ENCODE data around the gene SORCS2.

Gene SORCS2

DNA sequence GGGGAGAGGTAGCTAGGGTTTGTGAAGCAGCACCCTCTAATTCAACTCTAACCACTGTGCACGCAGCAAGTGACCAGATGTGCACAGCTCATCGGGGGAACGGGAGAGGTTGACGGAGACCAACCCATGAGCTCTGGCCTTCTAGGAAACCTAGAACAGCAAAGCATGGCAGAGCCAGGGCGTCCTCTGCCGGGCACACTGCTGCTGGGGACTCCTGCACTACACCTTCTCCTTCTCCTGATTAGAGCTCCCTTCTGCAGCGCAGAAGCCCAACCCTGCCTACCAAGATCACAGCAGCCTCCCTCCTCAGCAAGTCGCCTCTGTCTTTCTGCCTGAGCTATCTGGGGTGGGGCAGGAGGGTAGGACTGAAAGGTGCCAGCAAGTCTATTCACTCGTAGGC lies 494.7 kb downstream of the SORCS2 start:
- no peak for DNase-seq

DNA sequence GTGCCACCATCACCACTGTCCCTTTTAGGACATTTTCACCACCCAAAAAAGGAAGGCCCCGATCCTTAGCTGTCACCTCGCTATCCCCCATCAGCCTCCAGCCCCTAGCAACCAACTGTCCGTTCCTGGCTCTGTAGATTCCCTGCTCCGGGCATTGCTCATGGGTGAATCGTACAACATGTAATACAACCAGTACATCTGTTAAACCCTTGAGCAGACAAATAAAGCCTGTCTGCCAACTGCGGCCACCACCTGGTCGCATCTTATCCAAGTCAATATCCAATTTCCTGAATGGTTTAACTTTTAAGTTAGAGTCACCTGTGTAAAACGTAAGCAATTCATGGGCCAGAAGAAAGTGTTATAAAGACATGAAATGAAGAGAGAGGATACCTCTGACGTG lies 495.5 kb downstream of the SORCS2 start:
- DNase-seq: no peak

DNA sequence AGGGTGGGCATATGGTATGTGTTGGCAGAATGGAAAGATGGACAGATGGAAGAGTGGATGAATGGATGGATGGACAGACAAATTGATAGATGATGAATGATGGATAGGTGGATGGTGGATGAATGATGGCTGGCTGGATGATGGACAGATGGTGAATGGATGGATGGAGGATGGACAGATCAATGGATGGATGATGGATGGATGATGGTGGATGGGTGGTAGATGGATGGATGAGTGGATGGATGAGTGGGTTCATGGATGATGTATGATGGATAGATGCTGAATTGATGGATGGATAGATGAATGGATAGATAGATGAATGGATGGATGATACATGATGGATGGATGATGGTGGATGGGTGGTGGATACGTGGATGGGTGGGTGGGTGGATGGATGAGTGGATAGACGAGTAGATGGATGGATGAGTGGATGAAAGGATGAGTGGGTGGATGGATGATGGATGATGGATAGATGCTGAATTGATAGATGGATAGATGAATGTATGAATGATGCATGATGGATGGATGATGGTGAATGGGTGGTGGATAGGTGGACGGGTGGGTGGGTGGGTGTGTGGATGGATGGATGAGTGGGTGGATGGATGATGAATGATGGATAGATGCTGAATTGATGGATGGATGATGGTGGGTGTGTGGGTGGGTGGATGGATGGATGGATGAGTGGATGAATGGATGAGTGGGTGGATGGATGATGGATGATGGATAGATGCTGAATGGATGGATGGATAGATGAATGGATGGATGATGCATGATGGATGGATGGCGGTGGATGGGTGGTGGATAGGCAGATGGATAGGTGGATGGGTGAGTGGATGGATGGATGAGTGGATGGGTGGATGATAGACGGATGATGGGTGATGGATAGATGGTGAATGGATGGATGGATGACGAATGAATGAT lies 497.7 kb downstream of the SORCS2 start:
- DNase-seq: no peak

DNA sequence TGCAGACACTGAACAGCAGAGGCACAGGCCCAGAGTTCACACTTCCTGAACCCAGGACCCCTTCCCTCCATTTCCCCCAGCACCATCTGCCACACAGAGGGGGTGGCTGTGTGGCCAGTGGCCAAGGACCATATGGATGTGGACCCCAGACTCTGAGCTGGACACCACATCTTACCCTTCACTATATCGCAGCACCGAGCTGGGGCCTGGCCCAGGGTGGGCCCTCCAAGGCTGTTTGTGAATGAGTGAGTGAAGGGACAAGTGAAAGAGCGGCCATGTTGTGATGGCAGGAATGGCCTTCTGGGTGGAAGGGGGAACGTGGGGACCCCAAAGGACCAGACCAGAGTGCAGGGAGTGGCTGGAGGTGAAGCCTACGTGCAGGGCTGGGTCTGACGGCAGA lies 498.7 kb downstream of the SORCS2 start:
- no peak for DNase-seq

DNA sequence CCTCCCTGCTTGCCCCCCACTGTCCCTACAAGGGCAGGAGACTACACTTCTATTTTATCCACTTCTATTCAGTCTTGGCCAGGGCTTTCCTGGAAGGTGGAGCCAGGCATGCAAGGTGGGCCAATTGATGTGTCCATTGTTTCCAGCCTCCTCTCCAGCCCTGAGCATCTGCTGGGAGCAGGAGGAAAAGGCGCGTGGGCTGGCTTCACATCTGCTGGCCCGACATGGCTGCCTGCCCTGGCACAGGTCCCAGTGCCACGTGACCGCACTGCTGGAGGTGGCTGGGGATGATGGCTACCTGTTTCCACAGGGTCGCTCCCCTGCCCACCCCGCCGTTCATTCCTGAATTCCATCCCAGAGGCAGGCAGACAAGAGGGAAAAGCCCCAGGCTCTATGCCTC lies 499.6 kb downstream of the SORCS2 start:
- DNase-seq: no peak

DNA sequence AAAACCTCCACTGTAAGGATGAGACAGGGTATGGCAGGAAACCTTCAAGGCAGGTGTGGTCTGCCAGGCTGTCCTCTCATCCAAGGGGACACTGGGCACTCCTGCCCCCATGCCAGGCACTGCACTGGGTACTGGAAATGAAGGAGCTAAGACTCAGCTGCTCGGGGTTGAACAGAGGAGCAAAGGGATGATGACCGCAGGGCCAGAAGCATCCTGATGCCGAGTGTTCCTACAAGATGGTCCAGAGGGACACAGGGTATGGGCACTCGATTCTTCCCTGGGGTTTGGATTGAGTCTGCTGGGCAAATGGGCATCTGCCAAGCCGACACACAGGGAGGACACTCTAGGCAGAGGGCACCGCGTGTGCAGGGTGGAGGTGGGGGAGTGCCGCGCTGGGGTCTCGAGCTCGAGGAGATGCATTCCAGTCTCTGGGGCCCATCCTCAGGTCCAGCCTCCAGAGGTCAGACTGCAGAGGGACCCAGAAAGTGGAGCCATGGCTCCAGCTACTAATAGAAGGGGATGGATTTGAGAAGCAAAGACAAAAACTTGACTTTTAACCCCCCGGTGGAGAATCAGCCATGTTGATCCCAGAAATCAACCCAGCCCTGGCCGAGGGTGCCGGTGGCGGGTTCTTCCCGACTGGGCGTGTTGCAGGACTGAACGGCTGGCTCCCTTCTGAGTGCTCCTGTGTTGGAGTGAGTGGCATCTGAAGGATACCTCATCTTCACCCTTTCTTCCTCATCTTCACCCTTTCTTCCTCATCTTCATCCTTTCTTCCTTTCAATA lies 500.3 kb downstream of the SORCS2 start:
- DNase-seq: no peak

DNA sequence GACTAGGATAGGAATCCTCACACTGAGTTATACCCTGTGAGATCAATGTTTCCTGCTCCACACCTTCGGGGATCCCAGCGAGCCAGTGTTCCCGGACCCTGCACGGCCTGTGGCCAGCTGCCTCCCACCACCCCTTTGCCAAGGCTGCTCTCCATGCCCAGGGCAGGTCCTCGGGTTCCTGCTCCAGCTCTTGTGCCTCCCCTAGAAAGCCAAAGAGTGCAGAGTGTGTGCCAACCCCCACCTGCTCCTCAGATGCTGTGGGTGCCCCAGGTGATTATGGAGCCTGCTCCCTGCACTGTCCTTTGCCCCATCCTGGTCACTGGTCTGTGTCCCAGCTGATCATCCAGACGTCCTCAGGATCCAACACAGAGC lies 500.9 kb downstream of the SORCS2 start:
- no peak for DNase-seq

DNA sequence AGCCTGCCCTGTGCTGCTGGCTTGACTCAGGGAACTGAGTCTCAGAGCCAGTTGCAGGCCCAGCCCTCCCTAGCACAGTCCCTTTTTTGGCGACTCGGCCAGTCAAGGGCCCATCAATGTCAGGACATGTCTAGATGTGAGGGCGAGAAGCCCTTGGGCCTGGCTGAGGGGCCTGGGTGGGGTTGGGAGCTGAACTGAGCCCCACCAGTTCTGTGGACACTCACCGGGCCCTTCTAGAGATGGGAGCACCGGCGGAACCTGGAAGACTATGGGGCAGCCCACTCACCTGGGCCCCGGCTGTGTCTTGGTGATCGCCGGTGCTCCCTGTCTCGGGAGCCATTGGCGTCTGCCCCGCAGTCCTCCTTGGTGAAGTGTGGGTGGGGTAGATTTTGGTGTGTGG lies 501.4 kb downstream of the SORCS2 start:
- DNase-seq: no peak

DNA sequence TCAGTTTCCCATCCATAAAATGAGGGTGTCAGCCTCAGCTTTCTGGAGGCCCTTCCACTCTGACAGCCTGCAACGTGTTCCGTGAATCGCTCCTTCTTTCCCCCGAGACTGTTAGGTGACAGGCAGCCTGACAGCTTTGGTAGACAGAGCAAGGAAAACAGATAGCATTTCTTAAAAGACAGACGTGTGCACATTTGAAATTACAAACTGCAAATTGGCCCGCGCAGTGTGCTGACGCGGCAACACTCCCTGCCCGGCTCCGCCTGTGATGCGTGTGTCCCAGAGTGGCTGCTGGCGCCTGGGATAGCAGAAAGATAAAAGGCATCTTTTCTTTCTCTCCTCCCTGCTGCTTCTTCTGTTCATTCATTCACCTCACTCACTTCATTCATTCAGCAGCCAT lies 502.0 kb downstream of the SORCS2 start:
- no peak for DNase-seq

DNA sequence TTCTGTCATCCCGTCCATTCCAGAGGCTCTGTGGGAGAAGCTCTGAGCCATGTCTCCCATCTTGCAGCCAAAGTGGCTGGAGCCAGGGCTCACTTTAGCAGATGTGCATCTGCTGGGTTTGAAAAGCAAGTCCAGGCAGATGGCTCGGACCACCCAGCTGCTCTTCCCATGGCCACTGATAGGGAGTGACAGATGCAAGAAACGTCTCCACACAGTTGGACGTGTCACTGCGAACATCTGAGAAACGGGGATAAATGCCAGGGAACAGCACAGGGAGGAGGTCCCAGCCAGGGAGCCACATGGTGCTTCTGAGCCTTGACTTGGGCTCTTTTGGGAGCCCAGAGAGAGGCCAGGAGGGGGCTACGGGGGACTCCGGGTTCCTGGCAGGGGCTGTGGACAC lies 505.0 kb downstream of the SORCS2 start:
- no peak for DNase-seq

DNA sequence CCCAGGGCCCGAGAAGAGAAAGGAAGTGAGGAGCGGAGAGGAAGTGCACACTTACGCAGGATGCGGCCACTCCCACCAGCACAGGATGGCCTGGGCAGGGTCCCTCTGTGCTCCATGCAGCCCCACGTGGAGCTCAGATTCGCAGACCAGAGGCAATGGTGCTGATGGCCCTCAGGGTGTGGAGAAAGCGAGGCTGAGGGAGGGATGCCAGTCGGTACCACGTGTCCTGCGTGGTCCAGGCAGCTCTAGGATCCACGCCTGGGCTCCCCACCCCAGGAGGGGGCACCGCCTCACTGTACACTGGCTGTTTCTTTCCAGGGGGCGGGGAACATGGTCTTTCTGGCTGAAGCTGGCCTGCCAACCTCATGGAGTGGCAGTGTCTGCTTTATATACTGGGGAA lies 505.5 kb downstream of the SORCS2 start:
- no peak for DNase-seq

DNA sequence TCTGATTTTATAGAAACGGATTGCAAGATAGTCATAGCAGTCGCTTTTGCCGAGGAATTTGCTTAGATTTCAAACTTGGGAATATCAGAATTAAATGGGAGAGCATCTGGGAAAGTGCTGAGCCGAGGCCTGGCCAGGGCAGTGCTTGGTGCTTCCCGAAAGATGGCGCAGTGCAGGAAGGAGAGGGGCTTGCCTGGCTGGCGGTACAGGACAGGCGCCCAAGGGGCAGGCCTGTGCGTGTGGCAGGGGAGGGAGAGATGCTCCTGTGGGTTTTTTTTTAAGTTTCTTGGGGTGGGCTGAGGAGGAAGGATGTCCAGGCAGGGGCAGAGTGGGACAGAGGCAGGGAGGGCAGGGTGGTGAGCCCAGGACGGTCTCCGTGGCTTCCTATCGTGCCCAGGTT lies 506.2 kb downstream of the SORCS2 start:
- DNase-seq: no peak

DNA sequence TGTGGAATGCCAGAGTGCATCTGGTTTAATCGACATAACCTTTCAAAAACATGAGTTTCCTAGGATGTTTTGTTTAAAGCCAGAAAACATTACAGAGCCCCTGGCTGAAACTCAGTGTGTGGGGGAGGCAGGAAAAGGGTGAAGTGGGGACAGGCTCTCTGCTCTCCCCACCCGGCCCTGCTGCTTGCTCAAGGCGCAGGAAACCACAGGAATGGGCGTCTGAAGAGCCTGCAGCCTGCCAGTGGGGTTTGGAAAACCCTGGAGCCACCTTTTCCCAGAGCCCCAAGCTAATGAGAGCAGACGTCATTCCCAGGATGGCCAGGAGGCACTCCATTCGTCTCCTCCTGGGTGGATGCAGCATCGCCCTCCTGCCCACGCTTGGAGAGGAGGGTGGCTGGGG lies 506.7 kb downstream of the SORCS2 start:
- no peak for DNase-seq

DNA sequence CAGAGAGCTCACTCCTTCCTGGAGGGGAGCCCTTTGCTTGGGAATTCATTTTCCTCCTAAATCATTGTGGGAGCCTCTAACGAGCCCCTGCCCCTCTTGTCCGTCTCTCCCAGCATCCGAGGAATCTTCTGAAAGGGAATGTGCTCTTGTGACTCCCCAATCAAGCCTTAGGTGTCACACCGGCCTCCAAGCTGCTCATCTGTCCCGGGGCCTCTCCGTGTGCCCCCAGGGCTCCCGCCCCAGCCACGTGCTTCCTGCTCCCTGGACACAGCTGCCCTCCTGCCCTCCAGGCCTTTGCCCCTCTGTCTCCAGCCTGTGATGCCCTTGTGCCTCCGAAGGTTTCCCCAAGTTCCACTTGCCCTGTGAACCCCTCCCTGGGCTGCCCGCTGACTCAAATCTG lies 507.5 kb downstream of the SORCS2 start:
- DNase-seq: no peak

DNA sequence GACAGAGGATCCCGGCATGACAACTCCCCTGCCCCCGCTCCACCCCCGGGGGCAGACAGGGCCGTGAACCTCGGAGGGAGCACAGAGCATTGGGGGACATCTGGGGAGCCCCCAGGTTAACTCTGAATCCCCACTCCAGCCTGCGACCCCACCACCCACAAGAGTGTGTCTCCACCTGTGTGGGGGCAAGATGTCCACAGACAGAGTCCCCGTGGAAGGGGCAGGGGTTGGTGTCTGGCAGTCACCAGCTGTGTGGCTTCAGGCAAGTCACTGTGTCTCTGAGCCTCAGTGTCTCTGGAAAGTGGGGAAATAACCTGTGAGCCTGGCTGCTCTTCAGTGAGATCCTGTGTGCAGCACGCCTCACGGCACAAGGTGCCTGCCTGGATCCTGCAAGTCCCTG lies 508.3 kb downstream of the SORCS2 start:
- DNase-seq: no peak

DNA sequence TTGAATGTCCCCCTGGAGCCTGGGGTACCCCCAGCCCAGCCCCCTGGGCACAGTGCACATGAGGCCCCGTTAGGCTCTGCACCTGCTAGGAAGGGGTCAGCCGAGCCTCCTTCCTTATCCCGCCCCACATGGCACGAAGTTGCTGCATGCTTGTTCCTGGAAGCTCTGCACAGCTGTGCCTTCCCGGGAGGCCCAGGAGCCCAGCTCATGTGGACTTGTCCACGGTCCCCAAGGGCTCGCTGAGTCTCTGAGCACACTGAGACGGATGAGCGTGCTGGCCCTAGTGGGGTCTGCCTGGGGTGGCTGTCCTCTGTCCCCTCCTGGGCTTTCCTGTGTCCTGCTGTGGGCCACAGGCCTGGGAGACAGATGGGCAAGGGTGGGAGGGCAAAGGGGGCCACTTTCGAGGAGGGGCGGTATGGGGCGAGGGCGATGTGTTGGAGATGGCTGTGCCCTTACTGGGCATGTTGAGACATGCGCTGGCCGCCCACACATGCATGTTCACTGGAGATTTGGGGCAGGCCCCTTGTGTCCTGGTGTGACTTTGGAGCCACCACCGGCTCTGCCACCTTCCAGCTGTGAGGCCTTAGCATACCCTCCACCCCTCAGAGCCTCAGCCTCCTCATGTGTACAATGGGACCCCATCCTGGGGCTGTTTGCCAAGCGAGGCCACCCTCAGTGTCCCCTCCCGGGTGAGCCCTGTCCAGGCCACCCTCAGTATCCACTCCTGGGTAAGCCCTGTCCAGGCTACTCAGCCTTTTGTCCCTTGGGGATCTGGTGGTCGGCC lies 509.7 kb downstream of the SORCS2 start:
- DNase-seq: no peak

DNA sequence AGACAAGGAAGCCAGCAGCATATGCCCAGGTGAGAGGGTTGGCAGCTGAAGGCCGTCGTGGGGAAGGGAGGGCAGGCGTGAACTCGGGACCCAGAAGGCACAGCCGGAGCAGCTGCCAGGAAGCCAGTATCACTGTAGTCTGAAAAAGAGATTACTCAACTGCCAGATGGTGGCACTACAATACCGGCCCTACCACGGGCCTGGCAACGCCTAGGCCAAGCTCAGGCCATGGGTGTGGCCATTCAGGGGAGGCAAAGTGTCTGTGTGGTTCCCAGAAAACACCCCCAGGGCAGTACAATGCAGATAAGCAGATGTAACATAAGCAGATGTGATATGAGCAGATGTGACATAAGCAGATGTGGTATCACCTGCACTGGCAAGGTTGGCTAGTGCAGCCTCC lies 511.4 kb downstream of the SORCS2 start:
- no peak for DNase-seq

DNA sequence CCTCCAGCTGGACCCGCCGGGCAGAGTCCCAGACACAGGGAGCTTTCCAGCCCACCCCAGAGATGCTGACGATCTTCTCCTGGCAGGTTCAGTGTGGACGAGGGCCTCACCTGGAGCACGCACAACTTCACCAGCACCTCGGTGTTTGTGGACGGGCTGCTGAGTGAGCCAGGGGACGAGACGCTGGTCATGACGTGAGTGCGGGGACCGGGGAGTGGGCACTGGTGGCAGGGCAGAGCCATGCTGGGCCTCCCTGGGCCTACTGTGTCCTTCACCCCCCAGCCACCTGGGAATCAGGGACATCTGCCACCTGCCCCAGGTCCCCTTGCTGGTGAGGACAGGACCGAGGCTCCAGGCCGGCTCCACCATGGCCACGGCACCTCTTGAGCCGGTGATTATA lies 511.8 kb downstream of the SORCS2 start:
- DNase-seq: no peak

DNA sequence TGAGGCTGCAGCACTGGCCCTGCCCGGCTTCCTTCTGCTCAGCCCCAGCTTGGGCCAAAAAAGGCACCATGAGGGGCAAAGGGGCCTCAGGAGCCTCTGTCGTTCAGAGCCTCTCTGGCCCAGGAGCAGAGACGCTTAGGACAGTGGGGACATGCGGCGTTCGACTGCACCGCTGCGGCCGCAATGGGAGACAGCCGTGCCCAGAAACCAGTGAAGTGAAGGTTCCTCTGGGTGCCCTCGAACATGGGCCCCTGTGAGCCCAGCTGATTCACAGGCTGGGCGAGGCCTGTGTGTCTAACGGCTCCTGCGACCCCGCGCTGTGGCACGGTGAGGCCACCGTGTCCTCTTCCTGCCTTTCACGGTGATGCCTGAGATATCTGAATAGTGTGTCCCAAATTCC lies 512.3 kb downstream of the SORCS2 start:
- no peak for DNase-seq

DNA sequence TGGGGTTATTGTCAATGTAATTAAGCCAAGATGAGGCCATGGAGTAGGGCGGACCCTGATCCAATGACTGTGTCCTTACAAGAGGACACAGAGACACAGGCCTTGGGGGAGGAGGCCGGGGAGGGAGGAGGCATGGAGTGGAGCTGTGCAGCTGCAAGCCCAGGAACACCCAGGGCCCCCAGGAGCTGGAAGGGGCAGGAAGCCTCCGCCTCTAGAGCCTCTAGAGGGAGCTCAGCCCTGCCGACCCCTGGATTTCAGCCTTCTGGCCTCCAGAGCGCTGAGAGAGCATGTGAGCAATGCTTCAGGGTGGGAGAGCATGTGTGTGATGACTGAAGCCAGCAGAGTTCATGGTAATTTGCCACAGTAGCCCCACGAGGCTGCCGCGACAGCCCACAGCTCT lies 512.7 kb downstream of the SORCS2 start:
- DNase-seq: no peak

DNA sequence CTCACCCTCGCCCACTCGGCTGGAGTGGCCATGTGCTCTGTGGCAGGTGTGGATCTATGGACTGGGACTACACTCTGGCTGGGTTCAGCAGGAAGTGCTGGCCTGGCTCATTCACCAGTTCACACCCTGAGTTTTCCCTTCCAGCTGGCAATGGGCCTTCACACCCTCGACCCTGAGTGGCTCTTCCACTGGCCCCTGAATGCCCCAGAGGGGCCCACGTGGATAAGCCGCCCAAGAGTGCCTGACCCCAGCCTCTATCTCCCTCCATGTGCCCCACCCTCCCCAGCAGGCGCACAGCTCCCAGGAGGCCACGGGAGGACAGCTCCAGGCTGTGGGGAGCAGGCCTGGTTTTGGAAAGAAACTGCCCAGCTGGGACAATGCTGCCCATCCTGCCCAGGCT lies 513.3 kb downstream of the SORCS2 start:
- DNase-seq: no peak

DNA sequence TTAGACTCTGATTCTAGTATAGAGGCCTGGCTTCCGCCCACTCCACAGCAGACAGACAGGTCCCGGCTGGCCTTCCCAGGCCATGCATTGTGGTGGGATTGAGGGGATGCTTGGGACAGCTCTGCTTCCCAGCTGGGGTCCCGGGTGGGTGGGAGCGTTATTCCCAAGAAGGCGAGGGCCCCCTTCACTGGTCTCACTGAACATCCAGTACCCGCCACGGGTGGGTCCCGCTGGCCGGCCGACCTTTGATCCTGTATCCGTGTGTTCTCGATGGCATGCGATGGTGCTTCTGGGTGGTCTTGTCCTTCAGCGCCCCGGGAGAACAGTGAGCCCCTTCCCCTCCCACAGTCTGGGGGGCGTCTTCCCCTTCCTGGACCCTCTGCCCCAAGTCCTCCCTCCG lies 515.9 kb downstream of the SORCS2 start:
- no peak for DNase-seq

DNA sequence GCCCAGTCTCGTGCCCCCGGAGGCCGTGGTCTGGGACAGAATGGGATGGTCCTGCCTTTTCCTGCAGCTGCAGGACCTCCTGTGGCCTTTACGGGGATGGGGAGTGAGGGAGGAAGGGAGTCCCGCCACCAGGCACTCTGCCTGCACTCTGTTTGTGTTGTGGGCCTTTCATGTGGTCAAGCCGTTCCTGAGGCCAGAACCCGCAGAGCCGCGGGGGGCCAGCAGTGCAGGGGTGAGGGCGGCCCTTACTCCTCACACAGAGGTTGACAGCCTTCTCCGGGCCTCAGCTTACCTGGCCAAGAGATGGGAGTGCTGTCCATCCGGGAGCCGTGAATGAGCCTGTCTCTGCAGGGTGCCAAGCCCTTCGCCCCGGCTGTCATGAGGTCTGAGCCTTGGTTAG lies 516.6 kb downstream of the SORCS2 start:
- DNase-seq: no peak

DNA sequence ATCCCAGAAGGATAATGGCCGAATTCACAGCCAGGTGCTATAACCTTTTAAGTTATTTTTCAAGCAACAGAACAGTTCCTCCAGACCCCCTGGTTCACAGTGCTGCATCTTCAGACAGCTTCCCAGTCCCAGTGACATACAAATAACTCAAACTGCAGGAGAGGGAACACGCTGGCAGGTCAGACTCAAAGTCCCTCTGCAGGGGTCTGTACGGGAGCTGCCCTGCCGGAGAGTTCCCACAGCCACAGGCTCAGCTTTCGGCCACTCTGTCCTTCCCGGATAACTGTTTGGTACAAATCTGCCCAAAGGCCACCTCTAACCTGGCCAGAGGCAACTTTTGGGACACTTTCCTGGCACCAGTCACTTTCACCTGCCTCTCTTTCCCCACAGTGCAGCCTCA lies 517.1 kb downstream of the SORCS2 start:
- DNase-seq: no peak
